Measurements from ENCODE around the gene PTGIS.

GRCh38 chr20:49544535-49544934, 23.4 kb downstream of the PTGIS start:
- TF ChIP-seq, protein P1, sequence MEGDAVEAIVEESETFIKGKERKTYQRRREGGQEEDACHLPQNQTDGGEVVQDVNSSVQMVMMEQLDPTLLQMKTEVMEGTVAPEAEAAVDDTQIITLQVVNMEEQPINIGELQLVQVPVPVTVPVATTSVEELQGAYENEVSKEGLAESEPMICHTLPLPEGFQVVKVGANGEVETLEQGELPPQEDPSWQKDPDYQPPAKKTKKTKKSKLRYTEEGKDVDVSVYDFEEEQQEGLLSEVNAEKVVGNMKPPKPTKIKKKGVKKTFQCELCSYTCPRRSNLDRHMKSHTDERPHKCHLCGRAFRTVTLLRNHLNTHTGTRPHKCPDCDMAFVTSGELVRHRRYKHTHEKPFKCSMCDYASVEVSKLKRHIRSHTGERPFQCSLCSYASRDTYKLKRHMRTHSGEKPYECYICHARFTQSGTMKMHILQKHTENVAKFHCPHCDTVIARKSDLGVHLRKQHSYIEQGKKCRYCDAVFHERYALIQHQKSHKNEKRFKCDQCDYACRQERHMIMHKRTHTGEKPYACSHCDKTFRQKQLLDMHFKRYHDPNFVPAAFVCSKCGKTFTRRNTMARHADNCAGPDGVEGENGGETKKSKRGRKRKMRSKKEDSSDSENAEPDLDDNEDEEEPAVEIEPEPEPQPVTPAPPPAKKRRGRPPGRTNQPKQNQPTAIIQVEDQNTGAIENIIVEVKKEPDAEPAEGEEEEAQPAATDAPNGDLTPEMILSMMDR (IDR thresholded peaks at IDR 0.05): no peak
- no peak for TF ChIP-seq EZH2 (IDR thresholded peaks at IDR 0.05)
- no peak for TF ChIP-seq EZH2phosphoT487 (IDR thresholded peaks at IDR 0.05)
